Esophagus muscularis mucosa (tissue), 4 donors: ENCODE results near the gene NOX3.

ENCODE experiments used
- CTCF ChIP-seq, 3 experiments: fragments of 200-600 bp in 2 of 3; fragments of 450-650 bp in 1 of 3; sonication (generic) in 2 of 3; IDR thresholded peaks; one replicate each; pipeline ENCODE4 v1.5.1; 2017 to 2019; ENCODE audit warnings: antibody characterized with exemption in 3 of 3, mild to moderate bottlenecking in 2 of 3, moderate library complexity in 1 of 3
- EP300 ChIP-seq: sonication (generic); formaldehyde crosslinking; IDR thresholded peaks from one replicate; pipeline ENCODE4 v1.6.1; 2017; ENCODE audit warnings: antibody characterized with exemption
- POLR2A ChIP-seq: fragments of 450-650 bp; IDR thresholded peaks from one replicate; pipeline ENCODE4 v1.6.1; 2017; ENCODE audit warnings: antibody characterized with exemption, moderate library complexity, mild to moderate bottlenecking, low read depth
- POLR2AphosphoS5 ChIP-seq, 2 donors: sonication (generic); formaldehyde crosslinking; IDR thresholded peaks; one replicate each; pipeline ENCODE4 v1.6.1; 2017; ENCODE audit warnings: antibody characterized with exemption in 2 of 2

GRCh38 chr6:155483858-155484257 is 28.2 kb upstream of the NOX3 start:
- no peak for TF ChIP-seq CTCF (IDR thresholded peaks at IDR 0.05)
- TF ChIP-seq EP300: no peak
- no peak for TF ChIP-seq POLR2A
- no peak for TF ChIP-seq POLR2AphosphoS5 (IDR thresholded peaks at IDR 0.05)
